ENCODE measurements around the gene FSIP1. TPM values are rescaled to one million over a fixed set of nuclear protein-coding genes. Genes with fewer than 3 reads are reported as not detected.

Gene FSIP1
- total and polyA plus RNA-seq, 12 donors = 0.15 to 4.4 (median 0.89) TPM

DNA sequence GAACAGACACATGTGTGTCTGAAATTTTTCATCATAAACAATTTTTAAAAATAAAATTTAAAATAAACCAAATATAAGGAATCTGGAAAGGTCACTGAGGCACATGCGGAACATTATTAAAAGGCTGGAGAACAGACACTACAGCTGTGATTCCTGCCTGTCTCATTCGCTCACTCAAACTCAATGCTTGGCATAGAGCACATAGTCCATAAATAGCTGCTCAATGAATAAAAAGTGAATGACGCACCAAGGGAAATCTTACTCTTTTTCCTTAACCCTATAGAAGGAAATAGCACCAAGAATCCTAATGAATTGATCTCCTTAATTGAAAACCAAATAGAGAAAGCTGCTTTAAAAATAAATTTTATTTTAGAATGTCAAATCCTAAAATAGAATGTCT, 98.4 kb downstream of the FSIP1 start:
- Histone ChIP-seq H3K27ac (no peak overlapping the region), H3K27me3 (no peaks in the 10 kb centered on the region), H3K4me1 (no peaks in the 10 kb centered on the region), H3K36me3 (no peaks in the 10 kb centered on the region), H3K9me3 (no peaks in the 10 kb centered on the region), H3K4me3 (no peak overlapping the region)
- TF ChIP-seq CTCF (IDR thresholded peaks at IDR 0.05) = no peak
- DNase-seq = no peak
- WGBS, 2 donors = 35 to 45% methylated on average over 3 of the region's 3 CpGs
- ATAC-seq = peak in 3 of 8 donors; percentile 62 to 75 (median 70)
- intact Hi-C loops (cut with DNase I) = loop anchor here in 3 of 10 donors (2.0 to 10.0 kb wide), 4 partner anchors 73 to 201 kb away; no protein-coding TSS in a partner anchor

DNA sequence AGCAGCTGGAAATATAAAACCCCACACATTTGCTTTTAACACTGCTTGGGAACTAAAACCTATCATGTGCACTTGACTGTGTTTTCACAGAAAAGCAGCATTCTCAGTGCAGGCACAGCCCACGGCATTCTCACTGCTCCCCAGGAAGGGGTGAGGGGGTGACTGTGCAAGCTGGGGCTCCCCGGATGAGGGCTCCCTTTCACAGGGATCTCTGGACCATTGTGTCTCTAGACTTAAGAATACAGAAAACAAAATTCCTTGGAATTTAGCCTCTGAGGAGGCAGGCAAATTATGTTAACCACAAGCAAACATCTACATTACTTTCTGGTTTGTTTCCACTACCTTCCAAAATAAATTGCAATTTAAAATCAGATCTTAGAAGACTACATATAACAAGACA, 100.3 kb downstream of the FSIP1 start:
- Histone ChIP-seq H3K27me3 (no peaks in the 10 kb centered on the region), H3K9me3 (no peaks in the 10 kb centered on the region), H3K36me3 (no peaks in the 10 kb centered on the region), H3K4me3 (no peak overlapping the region), H3K27ac (no peak overlapping the region), H3K4me1 (no peaks in the 10 kb centered on the region)
- TF ChIP-seq CTCF (IDR thresholded peaks at IDR 0.05) = no peak
- ATAC-seq (no peak), DNase-seq (no peak)
- 80 to 85% methylated on average over 2 of the region's 2 CpGs for WGBS, 2 donors
- intact Hi-C loops (cut with DNase I) = loop anchor here in 3 of 10 donors (5.0 to 10.0 kb wide), 3 partner anchors 190 to 202 kb away; no protein-coding TSS in a partner anchor

DNA sequence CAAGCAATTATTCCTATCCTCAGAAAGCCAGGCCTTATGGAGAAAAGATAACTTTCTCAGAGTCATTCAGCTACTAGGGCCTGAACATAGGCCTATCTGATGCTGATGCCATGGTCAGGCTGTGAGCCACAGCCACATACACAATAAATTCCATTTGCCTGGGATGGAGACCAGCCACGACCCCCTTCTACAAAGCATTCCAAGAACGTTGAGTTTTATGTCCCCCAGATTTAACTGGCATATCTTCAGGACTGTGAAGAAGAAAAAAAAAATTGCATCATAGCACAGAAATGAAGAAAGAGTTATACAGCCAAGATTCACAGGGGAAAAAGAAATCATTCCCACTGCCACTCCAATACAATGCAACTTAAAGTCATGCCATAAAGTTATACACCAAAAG, 101.8 kb downstream of the FSIP1 start:
- no peak for TF ChIP-seq CTCF (IDR thresholded peaks at IDR 0.05)
- intact Hi-C loops (cut with DNase I) = loop anchor here in 3 of 10 donors (5.0 to 10.0 kb wide), 3 partner anchors 191 to 204 kb away; no protein-coding TSS in a partner anchor
- ATAC-seq (no peak), DNase-seq (no peak)
- H3K27me3 ChIP-seq = no peaks in the 10 kb centered on the region
- no peak overlapping the region for H3K27ac ChIP-seq
- H3K9me3 ChIP-seq = no peaks in the 10 kb centered on the region
- 62 to 65% methylated on average over 2 of the region's 2 CpGs for WGBS, 2 donors
- no peak overlapping the region for H3K4me3 ChIP-seq
- H3K36me3 ChIP-seq = no peaks in the 10 kb centered on the region
- H3K4me1 ChIP-seq = no peaks in the 10 kb centered on the region

GRCh38 chr15:39672666-39673065, 110.0 kb downstream of the FSIP1 start:
- Histone ChIP-seq H3K4me3 (no peak overlapping the region), H3K9me3 (no peaks in the 10 kb centered on the region), H3K27me3 (no peaks in the 10 kb centered on the region), H3K27ac (no peak overlapping the region), H3K4me1 (peaks cover 0 to 8% (median 0%) of the 10 kb centered on the region in 9 donors), H3K36me3 (no peaks in the 10 kb centered on the region)
- intact Hi-C loops (cut with DNase I) = loop anchor here in 1 of 10 donors (10.0 kb wide), 1 partner anchor 58 kb away; no protein-coding TSS in a partner anchor
- DNase-seq (no peak), ATAC-seq (no peak)
- WGBS, 2 donors = 77 to 94% methylated on average over 3 of the region's 3 CpGs
- no peak for TF ChIP-seq CTCF (IDR thresholded peaks at IDR 0.05)

Measured in heart right ventricle (tissue), 16 donors.